Dermis blood vessel endothelial cell (primary cell): ENCODE data around the gene C1QTNF3. TPM values are rescaled to one million over a fixed set of nuclear protein-coding genes. Genes with fewer than 3 reads are reported as not detected.
"Not testable (repeated sequence)": the region's sequence is repeated elsewhere in the genome, so short reads cannot be mapped to it uniquely, and the experiment has no call there.

Experiments
- DNase-seq: peaks from one replicate; pipeline ENCODE4 v3.0.0; 2010
- total RNA-seq: library from RNA; depleted of rRNA; stranded (reverse); fragments of >200 nt; gene quantifications from 2 replicates; pipeline ENCODE4 v1.2.3, GENCODE V29; 2014

C1QTNF3 gene
- total RNA-seq, 1 donor from 2014 or later: under 0.01 TPM

DNA sequence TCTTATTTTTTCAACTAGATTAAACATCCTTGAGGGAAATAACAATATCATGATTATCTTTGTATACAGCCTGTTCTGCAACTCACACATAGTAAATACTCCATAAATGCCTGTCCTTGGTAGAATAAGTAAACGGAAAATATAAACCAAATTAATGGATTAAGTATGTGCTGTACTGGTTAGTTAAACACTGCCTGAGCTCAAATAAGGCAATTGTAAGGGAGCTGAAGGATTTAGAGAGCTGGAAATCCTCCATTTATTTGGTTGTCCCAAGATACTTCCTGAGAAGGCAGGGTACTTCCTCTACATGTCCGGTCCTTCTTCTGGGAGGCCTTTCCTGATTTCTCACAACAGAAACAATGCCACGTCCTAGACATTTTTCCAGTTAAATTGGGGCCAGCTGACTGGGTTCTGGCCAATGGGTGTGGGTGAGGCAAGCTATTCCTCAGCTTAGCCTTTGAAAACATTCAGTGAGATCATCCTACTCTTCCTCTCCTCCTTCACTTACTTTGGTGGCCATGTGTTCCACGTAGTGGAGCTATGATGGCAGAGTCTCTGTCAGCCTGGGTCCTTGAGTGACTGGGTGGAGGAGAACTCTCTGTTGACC is 8.5 kb upstream of the C1QTNF3 start:
- DNase-seq: peak; percentile 39

DNA sequence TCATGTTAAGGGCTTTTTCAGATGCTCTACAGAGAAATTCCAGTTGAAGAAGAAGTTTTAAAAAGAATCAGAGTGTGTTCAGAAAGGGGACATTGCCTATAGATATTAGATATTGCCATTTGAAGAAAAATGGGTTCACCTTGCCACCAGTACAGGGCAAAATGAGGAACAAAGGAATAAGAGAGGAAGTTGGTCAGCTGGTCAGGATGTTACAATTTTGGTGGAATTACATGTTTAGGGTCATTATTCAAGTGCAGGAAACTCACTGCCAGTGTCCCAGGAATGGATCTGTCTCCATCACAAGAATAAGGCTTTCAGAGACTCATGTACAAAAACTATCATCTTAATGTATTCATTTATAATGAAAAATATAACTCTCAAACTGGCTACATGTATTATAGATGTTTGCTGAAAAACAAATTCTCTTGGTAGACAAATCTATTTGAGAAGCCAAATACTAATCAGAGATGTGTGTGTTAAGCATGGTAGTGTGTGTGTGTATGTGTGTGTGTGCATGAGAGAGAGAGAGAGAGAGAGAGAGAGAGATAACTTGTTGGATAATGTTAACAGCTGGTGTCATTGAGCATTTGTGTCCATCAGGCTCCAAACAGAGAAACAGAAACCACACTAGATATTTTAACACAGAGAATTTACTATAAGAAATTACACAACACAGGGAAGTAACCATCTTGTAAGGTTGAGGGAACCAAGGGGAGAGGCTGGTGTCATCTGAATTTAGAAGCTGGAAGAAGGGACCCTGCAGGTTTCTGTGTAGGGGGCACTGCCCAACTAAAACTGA is 5.0 kb upstream of the C1QTNF3 start:
- DNase-seq: no peak

GRCh38 chr5:34047143-34047542 is 4.1 kb upstream of the C1QTNF3 start:
- no peak for DNase-seq

- DNase-seq: no peak
These were observed 3.0 kb upstream of the C1QTNF3 start for GRCh38 chr5:34045996-34046395.

GRCh38 chr5:34045023-34045422 is 2.0 kb upstream of the C1QTNF3 start:
- DNase-seq: no peak

DNA sequence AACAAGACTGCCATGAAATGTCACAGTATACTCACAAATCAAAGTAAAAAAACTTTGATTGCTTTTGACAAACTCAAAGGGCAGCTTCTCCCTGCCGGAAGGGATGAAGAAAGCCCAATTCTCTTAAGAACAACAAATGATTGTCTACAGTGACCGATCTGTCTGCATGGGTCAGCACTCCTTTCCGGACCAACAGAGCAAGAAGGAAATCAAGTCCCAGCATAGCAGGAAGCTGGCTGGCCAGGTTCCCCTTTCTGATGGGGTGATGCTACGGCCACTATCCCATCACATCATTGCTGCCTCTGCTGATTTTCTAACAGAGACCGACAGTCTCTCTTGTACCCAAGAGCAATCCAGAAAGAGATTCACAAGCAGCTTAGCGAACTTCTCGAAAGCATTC is 692 bp downstream of the C1QTNF3 start:
- peak; percentile 62 for DNase-seq

- DNase-seq: no peak
These were observed 1.6 kb downstream of the C1QTNF3 start for GRCh38 chr5:34041247-34041972.

DNA sequence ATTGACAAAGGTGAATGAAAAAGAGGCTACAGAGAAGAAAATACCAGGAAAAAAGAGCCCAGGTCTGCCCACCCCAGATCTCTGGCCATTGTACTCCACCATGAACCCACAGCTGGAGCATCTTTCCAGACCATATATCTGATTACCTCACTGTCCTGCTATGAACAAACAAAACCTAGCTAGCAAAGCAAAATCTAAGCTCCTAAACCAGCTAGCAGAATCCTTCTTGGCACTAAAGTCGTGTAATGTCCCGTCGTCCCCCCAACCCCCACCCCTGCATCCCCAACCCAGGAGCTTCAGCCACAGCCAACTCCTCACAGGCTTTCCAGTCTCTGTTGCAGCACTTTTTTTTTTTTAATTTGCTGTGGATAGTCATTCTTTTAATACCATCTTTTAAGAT is 2.5 kb downstream of the C1QTNF3 start:
- no peak for DNase-seq

- no peak for DNase-seq
These were observed 3.4 kb downstream of the C1QTNF3 start for GRCh38 chr5:34039398-34040157.

DNA sequence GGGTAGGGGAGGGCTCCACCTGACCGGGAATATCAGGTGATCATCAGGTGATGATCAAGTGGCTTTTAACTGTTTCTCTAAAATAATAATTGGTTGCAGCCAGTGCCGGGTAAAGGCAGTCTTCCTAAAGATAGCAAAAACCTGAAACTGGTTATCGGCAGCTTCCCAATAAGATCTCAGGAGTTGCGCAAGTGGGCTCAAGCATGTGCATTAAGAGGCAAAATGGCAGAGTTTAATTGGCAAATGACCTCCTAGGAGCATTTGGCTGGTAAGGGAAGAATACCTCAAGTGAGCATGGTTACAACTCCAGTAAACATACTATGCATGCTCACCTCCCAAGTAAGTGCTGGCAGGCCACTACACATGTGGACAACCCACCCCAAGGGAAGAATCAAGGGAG is 4.2 kb downstream of the C1QTNF3 start:
- DNase-seq: no peak

DNA sequence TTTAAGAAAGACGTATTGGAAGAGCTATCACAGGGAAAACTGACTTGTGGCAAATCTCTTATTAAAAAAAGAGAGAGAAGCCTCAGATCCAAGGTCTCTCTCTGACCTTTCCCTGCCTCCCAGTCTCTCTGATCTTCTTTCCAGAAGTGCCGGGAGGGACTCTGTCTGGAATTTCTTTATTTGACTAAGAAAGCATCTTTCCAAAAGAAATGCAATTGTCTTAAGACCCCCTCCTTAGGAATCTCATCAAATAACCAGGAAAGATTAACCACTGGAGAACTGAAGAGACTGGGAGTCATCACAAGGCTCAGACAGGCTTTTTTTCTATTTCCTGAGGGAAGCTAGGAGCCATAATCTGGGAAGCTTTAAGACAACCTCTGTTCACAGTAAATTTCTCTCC is 4.6 kb downstream of the C1QTNF3 start:
- DNase-seq: no peak

DNA sequence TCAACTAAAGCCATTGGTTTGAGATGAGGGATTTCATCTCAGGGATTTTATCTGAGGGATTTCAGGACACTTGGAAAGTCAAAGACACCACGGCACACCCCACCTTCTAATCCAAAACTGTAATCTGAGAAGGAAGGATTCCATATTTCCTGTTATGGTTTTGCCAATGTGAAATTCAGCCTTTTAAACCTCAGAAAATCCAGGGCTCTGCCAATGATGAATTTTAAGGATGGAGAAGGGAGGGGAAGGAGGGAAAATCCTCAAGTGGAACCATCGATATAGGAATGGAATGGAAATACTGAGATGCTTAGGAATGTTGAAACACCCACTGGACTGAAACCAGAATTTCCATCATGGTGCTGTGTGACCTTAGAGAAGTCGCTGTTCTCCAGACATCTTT is 5.3 kb downstream of the C1QTNF3 start:
- DNase-seq: no peak

DNA sequence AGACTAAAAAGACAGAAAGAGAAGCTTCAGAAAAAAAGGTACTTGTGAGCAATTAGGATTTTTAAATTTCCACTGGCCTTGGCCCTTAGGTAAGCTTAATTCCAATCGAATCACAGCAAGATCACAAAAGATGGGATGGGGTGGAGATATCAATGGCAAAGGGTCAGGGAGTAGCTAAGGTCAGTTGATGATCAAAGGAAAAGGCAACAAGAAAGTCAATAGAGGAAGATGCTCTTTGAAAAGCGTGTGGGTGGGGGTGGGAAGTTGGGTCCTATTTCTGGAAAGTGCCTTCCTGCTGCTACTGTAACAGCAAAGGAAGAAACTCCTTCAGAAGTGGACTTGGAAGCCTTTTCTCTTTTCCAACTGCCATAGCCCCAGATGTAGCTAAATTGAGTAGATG is 7.3 kb downstream of the C1QTNF3 start:
- DNase-seq: no peak

DNA sequence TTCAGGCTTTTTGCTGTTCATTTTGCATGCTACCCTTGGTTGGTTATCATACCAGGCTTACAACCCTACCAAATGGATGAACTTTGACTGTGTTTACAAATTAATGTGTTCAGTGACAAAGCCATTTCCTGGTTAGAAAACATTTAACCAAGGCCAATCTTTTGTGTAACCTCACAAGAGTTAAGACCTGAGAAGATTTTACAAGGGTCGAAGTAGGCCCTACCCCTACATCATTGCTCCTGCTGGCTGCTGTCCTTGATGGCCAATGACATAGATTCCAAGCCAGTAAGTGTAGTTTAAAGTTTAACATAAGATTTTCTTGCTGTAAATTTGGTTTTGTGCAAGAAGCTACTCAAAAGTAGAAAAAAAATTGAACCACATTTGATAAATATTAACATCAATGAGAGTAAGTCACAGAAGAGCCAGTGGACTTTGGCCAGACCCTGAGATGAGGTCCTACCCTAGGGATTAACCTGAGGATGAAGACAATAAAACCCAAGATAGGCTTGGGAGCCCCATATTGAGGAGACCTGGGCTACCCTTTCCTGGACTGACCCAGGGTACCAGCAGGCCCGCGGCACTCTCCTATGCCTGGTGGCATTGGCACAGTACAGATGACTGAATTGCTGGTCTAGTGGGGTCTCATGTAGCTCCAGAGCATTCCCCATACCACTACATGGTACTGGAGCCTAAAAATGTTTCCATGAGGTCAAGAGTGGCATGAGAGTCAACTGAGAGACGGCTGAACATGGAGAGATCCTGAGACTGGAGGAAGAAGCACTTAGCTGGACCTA is 8.3 kb downstream of the C1QTNF3 start:
- DNase-seq: no peak

- no peak for DNase-seq
These were observed 11.0 kb downstream of the C1QTNF3 start for GRCh38 chr5:34031966-34032365.

DNA sequence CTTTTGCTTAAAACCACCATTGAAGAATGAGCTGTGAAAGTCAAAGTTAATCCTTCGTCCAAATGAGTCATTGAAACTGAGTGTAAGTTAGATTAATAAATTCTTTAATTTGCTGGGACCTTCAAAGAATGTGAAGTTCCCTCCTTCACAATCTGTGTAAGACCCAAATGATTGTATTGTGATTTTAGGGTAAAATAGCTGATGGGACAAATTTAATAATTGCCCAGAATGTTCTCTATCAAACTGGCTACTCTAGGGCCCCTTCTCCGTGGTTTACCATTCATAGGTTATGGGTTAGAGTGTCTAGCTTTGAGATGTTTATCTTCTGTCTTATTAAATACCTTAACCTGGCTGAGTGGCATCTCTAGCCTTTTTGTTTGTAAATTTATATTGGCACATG is 11.9 kb downstream of the C1QTNF3 start:
- DNase-seq: no peak

- not testable (repeated sequence) for DNase-seq
These were observed 12.4 kb downstream of the C1QTNF3 start for GRCh38 chr5:34030585-34030984.

GRCh38 chr5:34030048-34030447 is 13.0 kb downstream of the C1QTNF3 start:
- no peak for DNase-seq

DNA sequence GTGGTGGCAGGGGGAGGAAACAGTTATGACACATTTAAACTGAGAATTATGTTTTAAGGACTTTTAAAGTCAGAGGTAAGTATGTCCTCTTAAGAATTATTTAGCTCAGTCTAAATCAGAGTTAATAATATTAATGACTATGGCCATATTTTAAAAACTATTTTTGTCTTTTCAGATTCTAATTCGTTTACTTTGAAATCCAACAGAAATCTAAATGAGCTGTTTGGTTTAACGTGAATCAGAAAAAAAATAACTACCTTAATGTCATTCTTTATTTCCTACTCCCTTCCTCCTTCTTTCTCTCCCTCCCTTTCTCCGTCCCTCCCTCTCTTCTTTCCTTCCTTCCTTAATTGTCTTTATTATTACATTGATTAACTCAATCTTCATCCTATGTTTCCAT is 14.7 kb downstream of the C1QTNF3 start:
- no peak for DNase-seq

DNA sequence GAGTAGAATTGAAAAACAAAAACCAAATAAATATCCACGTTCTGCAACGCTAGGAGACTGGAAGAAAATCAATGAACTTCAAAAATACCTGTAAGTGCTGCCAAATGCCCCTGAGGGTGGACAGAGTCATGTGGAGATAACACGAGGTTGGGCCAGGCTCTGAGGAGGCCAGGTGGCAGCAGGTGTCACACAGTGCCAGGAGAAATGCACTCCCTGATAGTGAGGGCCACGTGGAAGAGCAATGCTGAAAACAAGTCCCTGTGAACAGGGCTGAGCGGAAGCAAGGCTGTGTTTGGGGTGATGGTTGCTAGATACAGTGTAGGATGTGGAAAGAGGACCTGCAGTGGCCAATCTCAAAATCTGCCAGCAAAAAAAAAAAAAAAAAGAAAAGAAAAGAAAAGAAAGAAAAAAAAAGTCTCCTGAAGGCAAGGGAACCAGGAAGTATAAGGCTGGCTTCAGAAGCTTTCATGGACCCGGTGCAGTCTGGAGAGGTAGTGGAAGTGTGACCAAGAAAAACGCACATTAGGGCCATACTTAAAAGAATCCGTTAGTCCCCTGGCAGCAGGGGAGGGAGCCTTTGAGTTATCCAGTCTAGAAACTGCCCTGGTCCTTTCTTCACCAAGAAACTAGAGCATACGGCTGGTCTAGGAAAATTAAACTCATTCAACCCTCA is 16.8 kb downstream of the C1QTNF3 start:
- no peak for DNase-seq

DNA sequence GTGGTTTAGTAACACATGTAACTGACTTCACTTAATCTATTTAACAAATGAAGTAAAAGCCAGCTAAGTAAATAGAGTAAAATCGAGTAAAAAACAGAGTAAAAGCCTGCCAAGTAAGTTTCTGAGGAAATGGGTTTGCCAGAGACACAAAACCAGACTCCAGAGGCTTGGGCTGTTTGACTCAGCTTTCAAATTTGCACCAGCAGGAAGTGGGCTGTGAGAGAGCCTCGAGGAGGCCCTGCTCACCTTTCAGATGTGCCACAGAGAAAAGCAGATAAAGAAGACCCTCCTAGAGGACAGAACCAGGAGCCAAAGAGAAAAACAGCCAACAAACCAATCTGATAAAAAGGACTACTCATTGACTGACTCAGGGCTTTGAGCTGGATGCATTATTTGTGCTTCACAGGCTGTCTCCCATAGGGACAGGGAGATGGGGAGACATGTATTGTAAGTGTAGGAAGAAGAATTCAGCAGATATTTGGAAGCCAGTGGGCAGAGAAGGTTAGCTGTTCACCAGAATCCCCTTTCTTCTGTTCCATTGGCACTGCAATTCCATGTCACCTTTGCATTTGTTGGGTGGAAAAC is 20.8 kb downstream of the C1QTNF3 start:
- DNase-seq: no peak
